ENCODE data around the gene KIF26B.

KIF26B gene

GRCh38 chr1:245173446-245174211 lies 18.8 kb downstream of the KIF26B start:
- DNase-seq, result no peak

DNA sequence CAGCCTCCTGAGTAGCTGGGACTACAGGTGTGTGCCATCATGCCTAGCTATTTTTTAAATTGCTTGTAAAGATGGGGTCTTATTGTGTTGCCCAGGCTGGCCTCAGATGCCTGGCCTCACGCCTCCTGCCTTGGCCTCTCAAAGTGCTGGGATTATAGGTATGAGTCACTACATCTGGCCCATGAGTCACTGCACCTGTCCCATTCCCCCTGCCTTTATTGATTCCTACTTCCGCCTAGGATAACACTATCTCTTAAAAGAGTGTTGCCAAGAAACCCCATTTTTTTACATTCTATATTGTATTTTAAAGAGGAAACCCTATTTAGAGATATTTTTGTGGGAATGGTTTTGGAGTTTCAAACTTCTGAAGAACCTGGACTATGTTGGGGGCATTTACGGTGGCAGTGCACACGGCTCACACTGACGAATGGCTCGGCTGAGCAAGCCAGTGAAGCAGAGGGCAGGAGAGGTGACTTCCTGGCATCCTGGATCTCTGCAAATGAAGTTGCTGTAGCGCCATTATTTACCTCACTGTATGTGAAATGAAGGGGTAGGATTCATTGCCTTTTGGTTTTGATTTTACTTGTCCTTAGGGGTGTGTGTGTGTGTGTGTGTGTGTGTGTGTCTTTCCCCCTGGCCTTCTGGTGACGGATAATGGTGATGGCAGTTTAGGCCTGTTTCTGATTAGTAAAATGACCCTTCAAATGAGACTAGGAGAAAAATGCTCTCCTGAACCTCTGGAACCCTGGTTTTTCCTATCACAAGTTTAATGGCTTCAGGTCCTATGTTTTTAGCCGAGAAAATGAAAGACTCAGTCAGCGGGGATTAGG lies 22.5 kb downstream of the KIF26B start:
- no peak for DNase-seq

DNA sequence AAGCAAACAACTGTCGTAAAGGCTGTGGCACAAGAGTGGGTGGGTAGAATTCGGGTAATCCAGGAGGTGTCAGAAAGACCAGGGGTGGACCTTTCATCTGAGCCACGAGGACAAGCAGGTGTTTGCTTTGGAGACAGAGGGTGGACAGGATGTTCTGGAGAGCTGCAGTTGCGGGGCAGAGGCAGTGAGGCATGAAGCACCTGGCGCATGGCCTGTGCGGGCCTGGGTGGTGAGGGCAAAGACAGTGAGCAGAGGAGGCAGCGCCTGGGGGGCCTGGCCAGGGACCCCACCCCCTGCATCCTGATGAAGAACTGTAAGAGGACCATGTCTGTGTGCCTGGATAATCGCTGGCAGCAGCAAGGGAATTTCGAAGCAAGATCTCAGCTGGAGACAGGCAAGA lies 24.9 kb downstream of the KIF26B start:
- DNase-seq, result no peak

DNA sequence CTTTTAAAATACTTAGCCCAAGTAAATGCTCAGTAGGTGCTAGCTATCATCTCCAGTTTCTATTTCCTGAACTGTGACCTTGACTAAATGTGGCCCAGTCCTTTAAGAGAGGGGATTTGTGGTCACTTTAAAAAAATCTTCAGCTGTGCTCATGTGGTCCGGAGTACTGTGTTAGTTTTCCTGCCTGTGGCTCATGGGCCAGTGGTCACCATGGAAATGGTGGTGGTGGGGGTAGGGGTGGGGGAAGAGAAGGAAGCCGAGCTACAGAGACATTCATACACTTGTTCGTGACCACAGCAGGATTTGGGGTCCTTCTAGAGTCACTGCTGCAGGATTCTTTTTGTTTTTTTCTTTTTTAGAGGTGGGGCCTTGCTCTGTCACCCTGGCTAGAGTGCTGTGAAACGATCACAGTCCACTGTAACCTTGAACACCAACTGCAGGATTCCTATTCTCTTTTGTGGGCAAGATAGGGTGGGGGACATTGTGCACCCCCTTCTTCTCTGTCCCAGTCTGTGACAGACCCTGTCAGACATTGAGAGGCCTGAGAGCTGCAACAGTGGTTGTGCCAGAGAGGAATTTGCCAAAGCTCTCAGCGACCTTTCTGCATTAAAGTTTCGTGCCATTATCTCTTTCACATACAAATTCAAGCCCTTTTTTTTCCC lies 25.8 kb downstream of the KIF26B start:
- no peak for DNase-seq

- no peak for DNase-seq
These were observed 26.4 kb downstream of the KIF26B start for GRCh38 chr1:245181158-245181517.

DNA sequence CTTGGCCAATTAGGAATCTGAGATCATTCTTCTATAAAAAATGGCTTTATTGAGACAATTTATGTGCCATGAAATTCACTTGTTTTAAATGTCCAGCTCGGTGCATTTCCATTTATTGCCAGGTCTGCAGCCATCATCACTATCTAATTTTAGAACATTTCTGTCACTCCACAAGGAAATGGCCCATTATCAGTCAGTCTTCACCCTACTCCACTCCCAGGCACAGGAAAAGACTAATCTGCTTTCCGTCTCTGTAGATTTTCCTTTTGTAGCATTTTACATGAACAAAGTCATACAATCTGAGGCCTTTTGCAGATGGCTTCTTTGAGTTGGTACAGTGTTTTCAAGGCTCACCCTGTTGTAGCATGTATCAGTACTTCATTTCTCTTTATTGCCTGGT lies 27.2 kb downstream of the KIF26B start:
- DNase-seq, result no peak

DNA sequence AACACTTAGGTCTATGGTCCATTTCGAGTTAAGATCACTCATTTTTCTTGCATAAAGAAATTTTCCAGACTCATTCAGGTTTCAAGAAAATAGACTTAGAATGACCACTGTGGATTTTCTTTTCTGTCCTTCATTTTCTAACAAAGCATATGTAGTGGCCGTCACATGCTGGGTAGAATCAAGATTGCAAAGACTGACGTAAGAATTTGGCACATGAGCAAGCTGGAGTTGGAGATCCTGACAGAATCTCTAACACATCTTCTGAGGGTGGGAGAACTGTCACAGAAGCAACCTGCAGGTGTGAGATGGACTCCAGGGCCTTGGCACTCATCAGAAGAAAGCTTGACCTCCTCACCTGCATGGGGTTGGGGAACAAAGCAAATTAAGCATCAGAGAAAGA lies 28.6 kb downstream of the KIF26B start:
- DNase-seq, result no peak

- DNase-seq, result no peak
These were observed 30.0 kb downstream of the KIF26B start for GRCh38 chr1:245184779-245185178.

- no peak for DNase-seq
These were observed 33.6 kb downstream of the KIF26B start for GRCh38 chr1:245188403-245188802.

- no peak for DNase-seq
These were observed 40.6 kb downstream of the KIF26B start for GRCh38 chr1:245195398-245195797.

- no peak for DNase-seq
These were observed 42.3 kb downstream of the KIF26B start for GRCh38 chr1:245197121-245197520.

GRCh38 chr1:245197911-245198379 lies 43.2 kb downstream of the KIF26B start:
- DNase-seq, result no peak

- DNase-seq, result no peak
These were observed 44.1 kb downstream of the KIF26B start for GRCh38 chr1:245198748-245199516.

- no peak for DNase-seq
These were observed 45.4 kb downstream of the KIF26B start for GRCh38 chr1:245200146-245200545.

DNA sequence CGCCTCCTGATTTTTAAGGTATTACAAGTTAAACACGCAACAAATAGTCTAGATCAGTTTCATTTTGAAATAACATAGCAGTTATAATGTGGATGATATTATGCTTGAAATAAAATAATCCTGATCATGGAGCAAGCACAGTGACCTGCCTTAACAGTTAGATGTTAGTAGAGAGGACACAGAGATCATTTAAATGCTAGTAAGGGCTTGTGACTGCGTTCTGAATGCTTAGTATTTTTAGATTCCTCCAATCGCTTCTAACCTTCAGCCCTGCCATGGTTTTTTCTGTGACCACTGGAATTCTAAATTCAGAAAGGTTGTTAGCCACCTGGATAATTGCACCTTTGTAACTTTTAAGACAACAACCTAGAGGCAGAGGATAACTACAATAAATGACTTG lies 46.4 kb downstream of the KIF26B start:
- DNase-seq, result no peak

DNA sequence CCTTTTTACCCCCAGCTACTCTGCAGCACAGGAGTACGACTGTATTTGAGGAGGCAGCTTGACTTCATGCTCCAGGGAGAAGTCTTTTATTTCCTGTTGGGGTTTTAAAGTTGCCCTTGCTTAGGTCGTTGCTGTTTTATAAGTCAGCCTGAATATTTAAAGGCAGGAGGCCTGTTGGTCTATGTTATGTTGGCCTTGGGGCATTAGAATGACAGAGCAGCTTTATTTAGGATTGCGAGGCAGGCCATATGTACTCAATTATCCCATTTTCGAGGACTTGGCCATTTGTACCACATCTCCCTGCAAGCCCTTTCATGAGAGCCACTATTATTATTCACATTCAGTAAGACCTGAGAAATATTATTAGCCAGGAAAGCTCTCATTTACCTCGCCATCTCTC lies 47.0 kb downstream of the KIF26B start:
- no peak for DNase-seq

GRCh38 chr1:245205396-245205795 lies 50.6 kb downstream of the KIF26B start:
- no peak for DNase-seq

- DNase-seq, result no peak
These were observed 51.1 kb downstream of the KIF26B start for GRCh38 chr1:245205864-245206263.

GRCh38 chr1:245207056-245207638 lies 52.4 kb downstream of the KIF26B start:
- DNase-seq, result no peak

GRCh38 chr1:245207801-245208200 lies 53.0 kb downstream of the KIF26B start:
- DNase-seq, result no peak

DNA sequence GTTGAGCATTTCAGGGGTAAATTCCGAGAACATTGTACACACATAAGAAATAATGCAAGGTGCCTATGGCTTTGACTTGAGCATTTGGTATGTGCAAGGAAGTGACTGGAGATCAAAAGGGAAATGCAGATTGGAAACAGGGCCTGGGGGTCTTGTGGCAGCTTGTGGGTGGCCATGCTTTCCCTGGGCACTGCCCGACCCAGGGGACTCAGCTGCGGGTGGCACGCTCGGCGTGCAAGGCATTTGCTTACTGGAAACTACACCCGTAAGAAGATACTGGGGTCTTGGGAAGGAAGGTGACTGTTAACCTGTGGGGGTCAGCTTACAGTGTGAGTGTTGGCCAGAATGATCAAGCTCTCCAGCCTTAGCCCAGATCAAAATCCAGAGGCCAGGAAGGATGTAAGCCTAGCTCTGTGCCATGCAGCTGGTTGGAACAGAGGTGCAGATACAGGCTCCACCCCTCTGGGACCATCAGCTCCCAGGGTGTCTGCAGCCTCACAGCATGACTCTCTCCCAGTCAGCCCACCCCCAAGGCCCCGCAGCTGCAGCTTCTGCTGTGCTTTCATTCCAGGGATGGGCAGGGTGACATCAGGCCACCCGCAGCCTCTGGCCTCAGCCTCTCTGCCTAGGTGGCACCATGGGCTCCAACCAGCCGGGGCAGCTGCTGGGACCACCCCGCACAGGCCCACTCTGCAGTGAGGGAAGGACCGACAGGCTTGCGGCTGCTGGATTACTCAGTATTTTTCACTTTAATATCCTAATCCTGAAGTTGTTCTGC lies 55.1 kb downstream of the KIF26B start:
- DNase-seq, result no peak
